K562 (cell line): ENCODE data around the gene ANKRD6. TPM values are rescaled to one million over a fixed set of nuclear protein-coding genes. Genes with fewer than 3 reads are reported as not detected.

Experiments
- polyA plus RNA-seq, 8 experiments: library from polyadenylated mRNA; depleted of rRNA in 4 of 8; stranded (reverse) in 5 of 8; unstranded in 3 of 8; fragments of >200 nt; fragmentation: Nextera tagmentation in 2 of 8; fragmentation: Illumina TruSeq in 1 of 8; extraction: Ambion mirVana in 2 of 8; extraction: Trizol in 1 of 8; gene quantifications; 2 replicates each; pipeline versions ENCODE4 v1.2.1 to v1.2.3, GENCODE V29; 2011 to 2014; ENCODE audit warnings: inconsistent platforms in 1 of 8, missing spikeins in 1 of 8
- total RNA-seq, 7 experiments: library from RNA; depleted of rRNA in 6 of 7; stranded (reverse); fragments of >200 nt in 6 of 7; fragmentation: Illumina TruSeq in 2 of 7; extraction: Trizol in 2 of 7; gene quantifications; 2 replicates each; pipeline versions ENCODE4 v1.2.1 to v1.2.3, GENCODE V29; 2011 to 2021; ENCODE audit warnings: low replicate concordance in 1 of 7
- TF ChIP-seq, protein P1 (sequence below), 2 experiments: fragments of 450-650 bp in 1 of 2; sonication (generic) in 1 of 2; formaldehyde crosslinking in 1 of 2; IDR thresholded peaks; 2 replicates each; pipeline versions ENCODE4 v1.7.1 to v1.9.0; 2016 to 2022; ENCODE audit warnings: inconsistent platforms in 1 of 2, mild to moderate bottlenecking in 1 of 2, missing genetic modification reagents in 1 of 2

The ANKRD6 gene
- total and polyA plus RNA-seq, 9 of the 15 experiments (the other 6 are each of a cell fraction or from before 2014, with no cell fraction given) = 0.04 to 0.22 (median 0.08) TPM; not detected in 4

- TF ChIP-seq, protein P1, sequence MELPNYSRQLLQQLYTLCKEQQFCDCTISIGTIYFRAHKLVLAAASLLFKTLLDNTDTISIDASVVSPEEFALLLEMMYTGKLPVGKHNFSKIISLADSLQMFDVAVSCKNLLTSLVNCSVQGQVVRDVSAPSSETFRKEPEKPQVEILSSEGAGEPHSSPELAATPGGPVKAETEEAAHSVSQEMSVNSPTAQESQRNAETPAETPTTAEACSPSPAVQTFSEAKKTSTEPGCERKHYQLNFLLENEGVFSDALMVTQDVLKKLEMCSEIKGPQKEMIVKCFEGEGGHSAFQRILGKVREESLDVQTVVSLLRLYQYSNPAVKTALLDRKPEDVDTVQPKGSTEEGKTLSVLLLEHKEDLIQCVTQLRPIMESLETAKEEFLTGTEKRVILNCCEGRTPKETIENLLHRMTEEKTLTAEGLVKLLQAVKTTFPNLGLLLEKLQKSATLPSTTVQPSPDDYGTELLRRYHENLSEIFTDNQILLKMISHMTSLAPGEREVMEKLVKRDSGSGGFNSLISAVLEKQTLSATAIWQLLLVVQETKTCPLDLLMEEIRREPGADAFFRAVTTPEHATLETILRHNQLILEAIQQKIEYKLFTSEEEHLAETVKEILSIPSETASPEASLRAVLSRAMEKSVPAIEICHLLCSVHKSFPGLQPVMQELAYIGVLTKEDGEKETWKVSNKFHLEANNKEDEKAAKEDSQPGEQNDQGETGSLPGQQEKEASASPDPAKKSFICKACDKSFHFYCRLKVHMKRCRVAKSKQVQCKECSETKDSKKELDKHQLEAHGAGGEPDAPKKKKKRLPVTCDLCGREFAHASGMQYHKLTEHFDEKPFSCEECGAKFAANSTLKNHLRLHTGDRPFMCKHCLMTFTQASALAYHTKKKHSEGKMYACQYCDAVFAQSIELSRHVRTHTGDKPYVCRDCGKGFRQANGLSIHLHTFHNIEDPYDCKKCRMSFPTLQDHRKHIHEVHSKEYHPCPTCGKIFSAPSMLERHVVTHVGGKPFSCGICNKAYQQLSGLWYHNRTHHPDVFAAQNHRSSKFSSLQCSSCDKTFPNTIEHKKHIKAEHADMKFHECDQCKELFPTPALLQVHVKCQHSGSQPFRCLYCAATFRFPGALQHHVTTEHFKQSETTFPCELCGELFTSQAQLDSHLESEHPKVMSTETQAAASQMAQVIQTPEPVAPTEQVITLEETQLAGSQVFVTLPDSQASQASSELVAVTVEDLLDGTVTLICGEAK (IDR thresholded peaks at IDR 0.05) = no peak
- TF ChIP-seq, protein P1 (CRISPR knock-in tag; IDR thresholded peaks at IDR 0.05) = no peak
- TF ChIP-seq, all 486 proteins: peak for 0
These were observed 38.4 kb downstream of the ANKRD6 start (continued) for GRCh38 chr6:89471287-89471867.
